Naive B cell (primary cell): ENCODE data around the gene NAA30. TPM values are rescaled to one million over a fixed set of nuclear protein-coding genes. Genes with fewer than 3 reads are reported as not detected.

Experiments used
- ATAC-seq, 2 donors: fragments of 150-1000 bp; cut with Tn5 transposase; 2 replicates each; pipeline ENCODE4 v1.10.0; 2021; ENCODE audit warnings: low read depth in 2 of 2, mild to moderate bottlenecking in 2 of 2, moderate library complexity in 2 of 2
- DNase-seq: peaks from one replicate; pipeline ENCODE4 v3.0.0; 2022
- H3K27ac Mint-ChIP-seq, 6 donors: one replicate each; pipeline ENCODE4 v1.8.0; 2020 to 2022; ENCODE audit warnings: mild to moderate bottlenecking in 6 of 6, mixed read lengths in 6 of 6, moderate library complexity in 5 of 6, inconsistent platforms in 2 of 6
- H3K27me3 Mint-ChIP-seq, 3 donors: one replicate each; pipeline ENCODE4 v1.8.0; 2021 to 2022; ENCODE audit warnings: mixed read lengths in 3 of 3, mild to moderate bottlenecking in 1 of 3
- H3K36me3 Mint-ChIP-seq, 2 donors: one replicate each; pipeline ENCODE4 v1.8.0; 2020 to 2022; ENCODE audit warnings: mixed read lengths in 2 of 2, inconsistent platforms in 1 of 2, mild to moderate bottlenecking in 1 of 2
- H3K4me1 Mint-ChIP-seq, 3 donors: one replicate each; pipeline ENCODE4 v1.8.0; 2020 to 2022; ENCODE audit warnings: mixed read lengths in 3 of 3, inconsistent platforms in 1 of 3, mild to moderate bottlenecking in 1 of 3, moderate library complexity in 1 of 3
- H3K4me3 Mint-ChIP-seq, 8 donors: one replicate each; pipeline ENCODE4 v1.8.0; 2020 to 2022; ENCODE audit warnings: mild to moderate bottlenecking in 8 of 8, mixed read lengths in 8 of 8, moderate library complexity in 8 of 8, inconsistent platforms in 2 of 8
- H3K9me3 Mint-ChIP-seq, 7 donors: one replicate each; pipeline ENCODE4 v1.8.0; 2020 to 2022; ENCODE audit warnings: mixed read lengths in 7 of 7, mild to moderate bottlenecking in 5 of 7, inconsistent platforms in 2 of 7, moderate library complexity in 1 of 7
- polyA plus RNA-seq, 6 donors: library from polyadenylated mRNA; unstranded; fragments of 300-500 nt; fragmentation: Illumina TruSeq; gene quantifications; one replicate each; pipeline ENCODE4 v1.2.3, GENCODE V29; 2021; ENCODE audit warnings: low read depth in 6 of 6

NAA30 gene
- polyA plus RNA-seq, 6 donors from 2014 or later = 6.4 to 11.0 (median 8.7) TPM

DNA sequence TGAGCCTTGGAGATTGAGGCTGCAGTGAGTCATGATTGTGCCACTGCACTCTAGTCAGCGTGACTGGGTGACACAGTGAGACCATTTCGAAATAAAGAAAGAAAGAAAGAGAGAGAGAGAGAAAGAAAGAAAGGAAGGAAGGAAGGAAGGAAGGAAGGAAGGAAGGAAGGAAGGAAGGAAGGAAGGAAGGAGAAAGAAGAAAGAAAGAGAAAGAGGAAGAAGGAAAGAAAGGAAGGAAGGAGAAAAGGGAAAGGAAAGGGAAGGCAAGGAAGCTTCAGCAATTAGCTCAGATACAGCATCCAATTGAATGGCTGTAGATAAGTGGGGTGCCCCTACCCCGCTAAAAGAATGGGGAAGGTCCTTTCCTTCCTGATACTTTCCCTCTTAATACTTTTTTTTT lies 9.5 kb upstream of the NAA30 start:
- DNase-seq (no peak), ATAC-seq (no peak)
- Mint-ChIP-seq H3K36me3 (no peaks in the 10 kb centered on the region), H3K9me3 (no peaks in the 10 kb centered on the region), H3K4me3 (no peak overlapping the region), H3K27me3 (peaks cover 5 to 20% (median 9%) of the 10 kb centered on the region in 3 donors), H3K4me1 (peaks cover 0 to 5% (median 4%) of the 10 kb centered on the region in 3 donors), H3K27ac (peak overlapping the region in 1 of 6 donors; percentile 44)

DNA sequence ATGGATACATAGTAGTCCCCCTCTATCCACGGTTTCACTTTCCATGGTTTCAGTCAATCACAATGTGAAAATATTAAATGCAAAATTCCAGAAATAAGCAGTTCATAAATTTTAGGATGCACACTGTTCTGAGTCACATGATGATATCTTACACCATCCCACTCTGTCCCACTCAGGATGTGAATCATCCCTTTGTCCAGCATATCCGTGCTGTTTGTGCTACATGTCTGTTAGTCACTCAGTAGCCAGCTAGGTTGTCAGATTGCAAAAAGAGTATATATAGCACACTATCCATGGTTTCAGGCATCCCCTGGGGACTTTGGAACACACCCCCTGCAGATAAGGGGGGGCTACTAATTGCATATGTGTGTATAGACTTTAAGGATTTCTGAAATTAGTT lies 8.1 kb upstream of the NAA30 start:
- no peak for DNase-seq
- no peaks in the 10 kb centered on the region for H3K36me3 Mint-ChIP-seq
- no peak for ATAC-seq
- H3K4me3 Mint-ChIP-seq = no peak overlapping the region
- no peaks in the 10 kb centered on the region for H3K9me3 Mint-ChIP-seq
- no peak overlapping the region for H3K27ac Mint-ChIP-seq
- H3K4me1 Mint-ChIP-seq = peaks cover 0 to 5% (median 4%) of the 10 kb centered on the region in 3 donors
- H3K27me3 Mint-ChIP-seq = peaks cover 5 to 20% (median 9%) of the 10 kb centered on the region in 3 donors

DNA sequence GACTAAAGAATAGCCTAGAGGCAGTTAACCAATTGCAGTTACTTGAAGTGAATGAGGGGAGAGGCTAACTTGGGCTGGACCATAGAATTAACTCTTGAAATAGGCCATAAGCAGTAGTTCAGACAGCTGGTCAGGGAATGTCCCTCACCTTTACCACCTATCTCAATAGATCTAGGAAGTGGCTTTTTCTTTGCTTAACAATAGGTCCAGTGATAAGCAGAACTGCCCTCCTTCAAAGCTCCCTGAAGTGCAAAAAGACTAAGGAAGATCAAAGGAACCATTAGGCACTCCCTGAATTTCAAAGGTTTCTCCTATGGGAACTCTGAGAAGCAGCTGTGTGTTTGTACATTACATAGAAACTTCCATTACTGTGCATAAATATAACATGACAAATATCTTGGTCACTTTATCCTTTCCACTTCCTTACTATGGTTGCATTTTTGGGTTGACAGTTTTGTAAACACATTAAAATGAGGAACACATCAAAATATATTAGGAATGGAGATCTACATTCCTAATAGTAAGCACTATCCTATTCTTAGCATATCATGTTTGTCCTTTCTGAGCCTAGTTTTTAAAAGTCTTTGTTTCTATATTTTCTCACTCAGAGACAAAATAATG lies 7.2 kb upstream of the NAA30 start:
- Mint-ChIP-seq H3K4me3 (no peak overlapping the region), H3K27ac (no peak overlapping the region)

DNA sequence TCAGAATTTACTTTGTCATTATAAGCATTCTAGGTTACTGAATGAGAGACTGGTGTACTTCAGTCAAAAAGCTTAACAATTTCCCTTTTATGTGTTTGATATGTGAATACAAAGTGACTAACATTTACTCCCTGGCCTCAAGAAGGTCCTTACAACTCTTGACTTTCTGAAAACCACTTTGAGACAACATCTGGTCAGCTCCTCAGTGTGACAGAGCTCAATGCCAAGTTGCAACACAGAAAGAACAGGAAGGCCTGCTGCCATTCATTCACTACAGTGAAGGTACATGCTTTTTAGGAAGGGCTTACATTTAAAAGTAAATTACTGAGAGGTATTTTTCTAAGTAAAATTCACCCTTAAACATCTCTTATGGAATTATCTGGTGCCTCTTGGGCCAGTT lies 2.3 kb upstream of the NAA30 start:
- Mint-ChIP-seq H3K27me3 (peaks cover 0 to 12% (median 0%) of the 10 kb centered on the region in 3 donors), H3K9me3 (no peaks in the 10 kb centered on the region), H3K36me3 (no peaks in the 10 kb centered on the region), H3K27ac (peak overlapping the region in 1 of 6 donors; percentile 52), H3K4me3 (peak overlapping the region in 1 of 8 donors; percentile 94), H3K4me1 (peaks cover 15 to 32% (median 28%) of the 10 kb centered on the region in 3 donors)
- no peak for ATAC-seq
- no peak for DNase-seq

More for the DNA sequence above, 7.2 kb upstream of the NAA30 start:
- H3K9me3 Mint-ChIP-seq = no peaks in the 10 kb centered on the region
- H3K36me3 Mint-ChIP-seq = no peaks in the 10 kb centered on the region
- peaks cover 5 to 20% (median 9%) of the 10 kb centered on the region in 3 donors for H3K27me3 Mint-ChIP-seq
- no peak for DNase-seq
- no peak for ATAC-seq
- peaks cover 0 to 5% (median 4%) of the 10 kb centered on the region in 3 donors for H3K4me1 Mint-ChIP-seq

DNA sequence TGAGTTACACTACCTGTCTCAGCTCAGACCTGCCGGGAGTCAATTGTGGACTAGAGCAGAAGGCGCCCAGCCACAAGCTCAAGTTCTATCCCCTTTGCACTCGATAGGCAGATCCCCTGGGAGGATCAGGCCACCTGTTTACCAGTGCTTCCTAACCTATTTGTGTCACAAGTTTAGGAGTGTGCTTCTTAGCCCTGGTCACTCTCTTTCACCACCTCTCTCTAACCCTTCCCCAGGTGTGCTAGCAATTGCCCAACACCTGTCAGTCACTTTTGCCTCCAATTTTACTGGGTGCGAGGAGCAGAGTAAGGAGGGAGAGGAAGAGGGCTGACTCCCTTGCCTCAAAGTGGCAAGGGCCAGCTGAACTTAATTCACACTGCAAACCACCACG lies 745 bp upstream of the NAA30 start:
- Mint-ChIP-seq H3K9me3 (no peaks in the 10 kb centered on the region), H3K36me3 (no peaks in the 10 kb centered on the region), H3K27me3 (peaks cover 0 to 6% (median 0%) of the 10 kb centered on the region in 3 donors), H3K4me3 (peak overlapping the region; percentile 92 to 97 (median 94)), H3K27ac (peak overlapping the region; percentile 93 to 98 (median 96)), H3K4me1 (peaks cover 18 to 40% (median 33%) of the 10 kb centered on the region in 3 donors)
- DNase-seq = peak; percentile 6
- ATAC-seq = no peak

DNA sequence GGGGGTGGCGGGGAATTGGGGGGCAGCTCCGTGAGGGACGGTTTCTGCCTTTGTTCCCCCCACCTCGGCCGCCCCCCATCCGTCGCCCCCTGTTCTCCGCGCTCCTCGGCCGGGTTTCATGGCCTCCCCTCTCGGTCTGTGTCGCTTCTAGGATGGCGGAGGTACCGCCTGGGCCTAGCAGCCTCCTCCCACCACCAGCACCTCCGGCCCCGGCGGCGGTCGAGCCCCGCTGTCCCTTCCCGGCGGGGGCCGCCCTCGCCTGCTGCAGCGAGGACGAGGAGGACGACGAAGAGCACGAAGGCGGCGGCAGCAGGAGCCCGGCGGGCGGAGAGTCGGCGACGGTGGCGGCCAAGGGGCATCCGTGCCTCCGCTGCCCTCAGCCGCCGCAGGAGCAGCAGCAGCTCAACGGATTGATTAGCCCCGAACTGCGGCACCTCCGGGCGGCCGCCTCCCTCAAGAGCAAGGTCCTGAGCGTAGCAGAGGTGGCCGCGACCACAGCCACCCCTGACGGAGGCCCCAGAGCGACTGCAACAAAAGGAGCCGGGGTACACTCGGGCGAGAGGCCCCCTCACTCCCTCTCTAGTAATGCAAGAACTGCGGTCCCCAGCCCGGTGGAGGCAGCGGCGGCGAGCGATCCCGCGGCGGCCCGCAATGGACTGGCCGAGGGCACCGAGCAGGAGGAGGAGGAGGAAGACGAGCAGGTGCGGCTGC lies 575 bp downstream of the NAA30 start:
- Mint-ChIP-seq H3K4me3 (peak overlapping the region; percentile 92 to 97 (median 94)), H3K27me3 (no peaks in the 10 kb centered on the region), H3K27ac (peak overlapping the region in 4 of 6 donors; percentile 38 to 98 (median 79)), H3K9me3 (no peaks in the 10 kb centered on the region), H3K36me3 (no peaks in the 10 kb centered on the region), H3K4me1 (peaks cover 18 to 40% (median 33%) of the 10 kb centered on the region in 3 donors)
- ATAC-seq (peak; percentile 35 to 41), DNase-seq (peak; percentile 52)

DNA sequence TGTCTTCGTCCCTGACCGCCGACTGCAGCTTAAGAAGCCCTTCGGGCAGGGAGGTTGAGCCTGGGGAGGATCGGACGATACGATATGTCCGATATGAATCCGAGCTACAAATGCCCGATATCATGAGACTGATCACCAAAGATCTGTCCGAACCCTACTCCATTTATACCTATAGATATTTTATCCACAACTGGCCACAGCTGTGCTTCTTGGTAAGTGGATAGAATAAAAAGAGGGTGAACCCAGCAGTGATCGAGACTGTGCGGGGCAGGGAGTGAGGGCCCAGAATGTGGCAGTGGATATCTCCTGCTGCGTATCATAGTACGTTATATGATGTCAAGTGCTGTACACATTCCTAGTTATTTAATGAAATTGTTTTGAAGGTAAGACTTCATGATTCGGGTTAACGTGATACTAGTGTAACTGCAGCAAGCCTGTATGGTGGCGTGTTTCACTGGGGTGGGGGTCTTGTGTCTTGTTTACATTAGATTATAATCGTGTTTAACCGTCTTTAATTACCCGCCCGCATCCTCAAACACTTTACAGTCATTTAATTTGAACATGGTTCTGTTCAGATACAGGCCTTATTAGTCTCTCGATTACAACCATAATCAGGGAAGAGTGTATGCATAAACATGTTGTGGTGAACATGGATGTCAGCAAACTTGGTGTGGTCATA lies 1.3 kb downstream of the NAA30 start:
- H3K4me3 Mint-ChIP-seq = peak overlapping the region; percentile 92 to 97 (median 94)
- H3K4me1 Mint-ChIP-seq = peaks cover 18 to 40% (median 33%) of the 10 kb centered on the region in 3 donors
- H3K9me3 Mint-ChIP-seq = no peaks in the 10 kb centered on the region
- H3K36me3 Mint-ChIP-seq = no peaks in the 10 kb centered on the region
- no peak for DNase-seq
- no peak for ATAC-seq
- peak overlapping the region in 5 of 6 donors; percentile 18 to 95 (median 30) for H3K27ac Mint-ChIP-seq
- H3K27me3 Mint-ChIP-seq = no peaks in the 10 kb centered on the region

DNA sequence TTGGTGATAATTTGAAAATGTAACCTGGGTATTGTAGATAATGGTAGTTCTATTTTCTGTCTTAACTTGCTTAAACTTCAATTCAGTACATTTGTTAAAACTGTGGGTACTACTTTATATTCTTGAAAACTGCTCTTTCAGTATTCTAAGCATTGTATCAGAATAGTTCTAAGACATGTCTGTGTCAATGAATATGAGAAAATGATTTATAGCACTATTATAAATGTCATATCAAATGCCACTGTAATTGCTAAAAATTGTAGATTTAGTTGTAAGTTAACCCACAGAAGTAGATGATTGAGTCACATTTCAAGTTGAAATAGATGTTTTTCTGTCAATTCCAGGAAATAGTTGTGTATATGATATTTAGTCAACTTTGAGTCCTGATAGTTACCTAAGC lies 2.4 kb downstream of the NAA30 start:
- ATAC-seq = no peak
- DNase-seq = no peak
- H3K36me3 Mint-ChIP-seq = no peaks in the 10 kb centered on the region
- peaks cover 18 to 40% (median 33%) of the 10 kb centered on the region in 3 donors for H3K4me1 Mint-ChIP-seq
- peak overlapping the region in 5 of 8 donors; percentile 22 to 96 (median 66) for H3K4me3 Mint-ChIP-seq
- H3K27me3 Mint-ChIP-seq = no peaks in the 10 kb centered on the region
- peak overlapping the region in 1 of 6 donors; percentile 28 for H3K27ac Mint-ChIP-seq
- no peaks in the 10 kb centered on the region for H3K9me3 Mint-ChIP-seq

DNA sequence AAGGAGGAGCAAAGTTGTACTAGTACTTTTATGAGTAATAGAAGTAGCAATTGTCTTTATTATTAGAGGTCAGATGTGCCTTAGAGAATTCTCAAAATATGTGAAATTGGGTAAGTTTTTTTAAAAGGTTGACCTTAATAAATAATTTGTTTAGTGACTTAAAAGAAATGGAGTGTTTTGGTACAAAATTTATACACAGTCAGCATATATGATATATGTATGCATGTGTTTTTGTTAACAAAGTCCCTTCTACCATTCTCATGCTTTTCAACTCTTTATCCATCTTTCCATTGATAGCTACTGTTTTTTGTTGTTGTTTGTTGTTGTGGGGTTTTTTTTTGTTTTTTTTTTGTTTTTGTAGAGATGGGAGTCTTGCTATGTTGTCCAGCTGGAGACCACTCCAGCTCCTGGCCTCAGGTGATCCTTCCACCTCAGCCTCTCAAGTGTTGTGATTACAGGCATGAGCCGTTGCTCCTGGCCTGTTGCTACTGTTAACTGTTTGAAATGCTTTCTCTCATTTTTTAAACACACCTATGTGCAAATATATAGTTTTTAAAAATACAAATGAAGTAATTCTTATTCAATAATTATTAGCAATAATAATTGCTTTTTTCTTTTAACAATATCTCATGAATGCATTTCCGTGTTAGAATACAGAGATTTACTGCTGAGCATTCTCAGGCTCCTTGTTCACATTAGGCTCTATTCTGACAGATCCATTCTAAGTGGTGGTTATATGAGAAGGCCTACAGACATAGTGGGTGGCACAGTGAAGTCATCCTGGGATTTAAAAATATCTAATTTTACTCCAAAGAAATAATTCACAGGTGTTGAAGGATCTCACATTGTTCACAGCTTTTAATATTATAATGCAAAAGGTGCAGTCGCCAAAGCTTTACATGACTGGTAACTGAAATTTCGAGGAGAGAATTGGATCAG lies 10.4 kb downstream of the NAA30 start:
- Mint-ChIP-seq H3K4me3 (no peak overlapping the region), H3K9me3 (no peaks in the 10 kb centered on the region), H3K4me1 (peaks cover 9 to 20% (median 12%) of the 10 kb centered on the region in 3 donors), H3K27ac (peak overlapping the region in 1 of 6 donors; percentile 49), H3K27me3 (no peaks in the 10 kb centered on the region), H3K36me3 (peaks cover 8 to 9% of the 10 kb centered on the region in 2 donors)
- DNase-seq (no peak), ATAC-seq (no peak)

DNA sequence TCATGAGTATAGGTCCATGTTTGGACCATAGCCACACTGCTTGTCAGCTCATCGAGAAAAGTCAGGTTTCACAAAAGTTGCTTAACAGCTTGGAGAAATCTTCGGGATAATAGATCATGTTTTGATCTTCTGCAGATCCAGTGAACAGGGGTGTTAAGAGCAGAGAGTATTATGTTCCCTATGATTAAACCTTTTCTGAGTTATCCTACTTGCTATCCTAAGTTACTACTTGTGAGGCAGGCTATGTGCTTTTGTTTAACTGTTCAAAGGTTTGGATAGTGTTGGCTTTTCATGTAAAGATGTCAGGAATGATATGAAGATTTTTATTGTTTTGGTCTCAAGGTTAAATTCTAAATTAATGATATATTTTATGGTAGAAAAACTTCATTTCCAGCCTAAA lies 11.1 kb downstream of the NAA30 start:
- ATAC-seq (no peak), DNase-seq (no peak)
- Mint-ChIP-seq H3K27me3 (no peaks in the 10 kb centered on the region), H3K27ac (peak overlapping the region in 1 of 6 donors; percentile 11), H3K9me3 (no peaks in the 10 kb centered on the region), H3K36me3 (peaks cover 8 to 9% of the 10 kb centered on the region in 2 donors), H3K4me1 (peaks cover 9 to 20% (median 12%) of the 10 kb centered on the region in 3 donors), H3K4me3 (no peak overlapping the region)

DNA sequence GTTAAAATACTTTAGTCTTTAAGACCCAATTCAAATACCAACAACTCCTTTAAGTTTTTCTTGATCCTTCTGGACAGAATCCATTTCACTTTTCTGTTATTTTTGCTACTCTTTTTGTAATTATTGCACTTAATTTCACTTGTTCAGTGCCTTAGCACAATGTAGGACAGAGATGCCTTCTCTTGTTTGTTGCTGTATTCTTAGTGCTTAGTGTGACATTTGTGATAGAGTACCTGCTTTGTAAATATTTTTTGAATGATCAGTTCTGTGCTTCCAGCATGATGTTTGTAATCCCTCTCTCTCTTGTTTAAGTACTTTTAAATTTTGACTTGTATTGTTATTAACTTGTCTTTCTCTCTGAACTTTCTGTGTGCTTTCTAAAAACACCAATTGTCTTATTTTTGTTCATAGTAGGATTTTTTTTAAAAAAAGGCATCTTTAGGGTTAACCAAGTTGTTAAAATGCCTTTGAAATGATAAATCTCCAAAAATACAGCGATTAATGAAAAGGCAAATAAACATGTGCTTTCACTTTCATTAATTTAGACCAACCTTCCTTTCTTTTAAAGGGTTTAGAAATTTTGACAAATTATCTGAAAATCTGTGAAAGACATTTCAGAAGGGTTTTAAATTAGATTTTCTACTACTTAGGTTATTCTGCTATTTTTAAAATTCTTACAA lies 11.9 kb downstream of the NAA30 start:
- no peaks in the 10 kb centered on the region for H3K27me3 Mint-ChIP-seq
- no peak overlapping the region for H3K4me3 Mint-ChIP-seq
- peaks cover 11 to 12% of the 10 kb centered on the region in 2 donors for H3K36me3 Mint-ChIP-seq
- peak overlapping the region in 1 of 6 donors; percentile 33 for H3K27ac Mint-ChIP-seq
- DNase-seq (no peak), ATAC-seq (no peak)
- no peaks in the 10 kb centered on the region for H3K9me3 Mint-ChIP-seq
- H3K4me1 Mint-ChIP-seq = peaks cover 11 to 26% (median 16%) of the 10 kb centered on the region in 3 donors

DNA sequence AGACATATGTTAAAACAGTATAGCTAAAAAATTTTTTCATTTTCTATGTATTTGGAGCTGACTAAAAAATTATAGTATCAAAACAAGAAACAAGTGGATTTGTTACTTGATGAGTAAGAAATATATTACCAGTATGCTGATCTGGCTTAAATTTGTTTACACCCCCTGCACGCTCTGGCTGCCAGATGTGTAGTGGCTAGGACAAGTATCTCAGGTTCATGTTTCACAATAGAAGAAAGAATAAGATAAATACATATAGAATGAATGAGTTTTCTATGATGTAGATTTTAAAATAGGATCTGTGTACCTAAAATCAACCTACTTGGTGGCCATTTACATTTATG lies 13.1 kb downstream of the NAA30 start:
- Mint-ChIP-seq H3K4me3 (no peak overlapping the region), H3K27ac (no peak overlapping the region), H3K27me3 (no peaks in the 10 kb centered on the region), H3K9me3 (no peaks in the 10 kb centered on the region), H3K36me3 (peaks cover 18% of the 10 kb centered on the region in 2 donors), H3K4me1 (peaks cover 16 to 34% (median 18%) of the 10 kb centered on the region in 3 donors)
- ATAC-seq = no peak
- DNase-seq = no peak
